GM13976 (cell line): ENCODE data around the gene SUCLG2.

Experiments used
- DNase-seq: peaks from one replicate; pipeline ENCODE4 v3.0.0; 2012; ENCODE audit warnings: low spot score
- in situ Hi-C: fragments of 300-500 bp; cut with MboI; formaldehyde crosslinking; loops from one replicate; pipeline ENCODE4 v1.12.0; 2022; ENCODE audit warnings: low sequenced_read_pairs, mixed read lengths, inconsistent platforms; ENCODE audit not compliant: unreplicated experiment
- TF ChIP-seq, protein P1 (sequence below): IDR thresholded peaks from 2 replicates; pipeline ENCODE4 v1.5.1; 2012; ENCODE audit warnings: borderline replicate concordance, mild to moderate bottlenecking; ENCODE audit not compliant: insufficient read depth; ENCODE audit errors: extremely low read depth, missing control alignments, control extremely low read depth

The SUCLG2 gene

DNA sequence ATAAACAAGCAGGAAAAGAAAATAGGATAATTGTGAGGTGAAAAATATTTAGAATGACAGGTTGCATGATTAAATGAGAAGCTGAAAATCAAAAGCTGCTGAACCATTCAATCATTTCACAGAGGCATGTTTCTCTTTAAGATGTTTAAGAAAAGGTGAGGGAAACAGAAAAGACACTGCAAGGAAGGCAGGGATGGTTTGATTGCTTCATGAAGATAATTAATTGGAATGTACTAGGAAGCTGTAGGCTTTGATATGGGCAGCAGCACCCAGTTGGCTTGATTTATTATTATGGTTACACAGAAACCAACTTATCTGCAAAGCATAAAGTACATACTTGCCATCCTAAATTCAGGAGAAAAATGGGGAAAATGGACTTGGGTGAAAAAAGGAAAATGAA lies 234.6 kb downstream of the SUCLG2 start:
- TF ChIP-seq, protein P1, sequence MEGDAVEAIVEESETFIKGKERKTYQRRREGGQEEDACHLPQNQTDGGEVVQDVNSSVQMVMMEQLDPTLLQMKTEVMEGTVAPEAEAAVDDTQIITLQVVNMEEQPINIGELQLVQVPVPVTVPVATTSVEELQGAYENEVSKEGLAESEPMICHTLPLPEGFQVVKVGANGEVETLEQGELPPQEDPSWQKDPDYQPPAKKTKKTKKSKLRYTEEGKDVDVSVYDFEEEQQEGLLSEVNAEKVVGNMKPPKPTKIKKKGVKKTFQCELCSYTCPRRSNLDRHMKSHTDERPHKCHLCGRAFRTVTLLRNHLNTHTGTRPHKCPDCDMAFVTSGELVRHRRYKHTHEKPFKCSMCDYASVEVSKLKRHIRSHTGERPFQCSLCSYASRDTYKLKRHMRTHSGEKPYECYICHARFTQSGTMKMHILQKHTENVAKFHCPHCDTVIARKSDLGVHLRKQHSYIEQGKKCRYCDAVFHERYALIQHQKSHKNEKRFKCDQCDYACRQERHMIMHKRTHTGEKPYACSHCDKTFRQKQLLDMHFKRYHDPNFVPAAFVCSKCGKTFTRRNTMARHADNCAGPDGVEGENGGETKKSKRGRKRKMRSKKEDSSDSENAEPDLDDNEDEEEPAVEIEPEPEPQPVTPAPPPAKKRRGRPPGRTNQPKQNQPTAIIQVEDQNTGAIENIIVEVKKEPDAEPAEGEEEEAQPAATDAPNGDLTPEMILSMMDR = no peak
- in situ Hi-C loops = no loop called here

DNA sequence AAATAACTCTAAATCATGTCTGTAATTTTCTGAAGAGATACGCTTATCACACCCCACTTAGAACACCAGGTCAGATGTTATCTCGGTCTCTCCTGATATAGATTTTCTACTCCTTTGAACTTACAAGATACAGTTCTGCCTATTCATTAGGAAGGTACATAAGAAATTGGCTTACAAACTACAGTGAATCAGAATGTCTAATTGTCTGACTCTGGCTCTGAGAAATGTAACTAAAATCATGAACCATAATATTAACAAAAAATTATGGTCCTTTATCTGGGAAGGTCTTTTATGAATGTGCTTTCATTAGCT lies 235.2 kb downstream of the SUCLG2 start:
- no peak for DNase-seq
- in situ Hi-C loops = no loop called here
- TF ChIP-seq, protein P1 = no peak

More for the DNA sequence above, 234.6 kb downstream of the SUCLG2 start:
- DNase-seq = no peak

DNA sequence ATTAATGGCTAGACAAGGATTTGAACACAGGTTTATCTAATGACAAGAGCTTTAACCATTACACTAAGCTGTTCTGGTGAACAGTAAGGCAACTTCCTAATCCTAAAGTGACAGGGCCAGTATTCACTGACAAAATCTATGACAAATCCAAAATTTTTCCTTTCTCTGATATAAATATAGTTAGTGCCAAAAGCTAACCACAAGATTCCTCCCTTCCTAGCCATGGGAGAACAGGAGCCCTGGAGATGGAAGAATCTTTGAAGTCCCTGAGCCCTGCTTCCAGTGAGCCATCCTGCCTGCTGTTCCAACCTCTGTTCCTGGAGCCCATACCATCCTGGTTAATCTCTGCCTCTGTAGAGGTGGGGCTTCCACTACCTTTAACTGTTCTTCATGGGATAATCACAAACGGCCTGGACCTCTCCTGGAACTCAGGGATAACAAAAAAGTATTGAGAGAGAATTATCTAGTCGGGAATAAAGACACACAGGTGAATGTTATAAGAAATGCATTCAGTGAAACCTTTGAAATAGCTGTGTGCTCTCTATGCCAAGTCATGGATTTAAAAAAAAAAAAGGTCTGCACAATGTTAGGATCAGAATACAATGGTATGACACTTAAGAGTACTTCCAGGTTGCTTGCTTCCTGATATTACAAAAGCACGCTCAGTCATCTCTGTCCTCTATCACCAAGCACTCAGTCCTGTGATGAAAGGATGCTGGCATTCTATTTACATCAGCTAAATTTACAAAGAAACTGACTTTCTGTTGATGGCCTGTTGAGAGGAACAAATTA lies 235.8 kb downstream of the SUCLG2 start:
- no peak for DNase-seq
- in situ Hi-C loops = no loop called here
- TF ChIP-seq, protein P1 = no peak

GRCh38 chr3:67416703-67417102 lies 237.7 kb downstream of the SUCLG2 start:
- no peak for DNase-seq
- in situ Hi-C loops = no loop called here
- TF ChIP-seq, protein P1 = no peak

DNA sequence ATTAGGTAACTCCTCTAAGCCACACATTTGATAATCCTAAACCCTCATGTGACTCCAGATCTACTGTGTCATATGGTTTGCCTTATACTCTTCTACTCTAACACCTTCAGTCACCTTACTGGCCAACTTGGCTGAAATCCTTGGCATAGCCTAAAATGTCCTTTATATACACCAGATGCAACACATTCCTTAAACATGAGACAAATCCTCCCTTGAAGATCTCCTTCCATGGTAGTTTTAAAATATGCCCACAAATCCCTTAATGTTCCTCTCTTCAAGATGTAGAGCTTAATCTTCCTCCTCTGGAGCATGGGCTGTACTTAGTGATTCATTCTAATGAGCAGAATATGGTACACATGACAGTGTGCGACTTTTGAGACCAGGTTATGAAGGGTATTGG lies 238.9 kb downstream of the SUCLG2 start:
- DNase-seq = no peak
- TF ChIP-seq, protein P1 = no peak
- in situ Hi-C loops = no loop called here

GRCh38 chr3:67414740-67415139 lies 239.7 kb downstream of the SUCLG2 start:
- TF ChIP-seq, protein P1 = no peak
- in situ Hi-C loops = no loop called here
- no peak for DNase-seq
